ENCODE results near the gene ARPC1A.
"Not testable (repeated sequence)": the region's sequence is repeated elsewhere in the genome, so short reads cannot be mapped to it uniquely, and the experiment has no call there.

The ARPC1A gene

DNA sequence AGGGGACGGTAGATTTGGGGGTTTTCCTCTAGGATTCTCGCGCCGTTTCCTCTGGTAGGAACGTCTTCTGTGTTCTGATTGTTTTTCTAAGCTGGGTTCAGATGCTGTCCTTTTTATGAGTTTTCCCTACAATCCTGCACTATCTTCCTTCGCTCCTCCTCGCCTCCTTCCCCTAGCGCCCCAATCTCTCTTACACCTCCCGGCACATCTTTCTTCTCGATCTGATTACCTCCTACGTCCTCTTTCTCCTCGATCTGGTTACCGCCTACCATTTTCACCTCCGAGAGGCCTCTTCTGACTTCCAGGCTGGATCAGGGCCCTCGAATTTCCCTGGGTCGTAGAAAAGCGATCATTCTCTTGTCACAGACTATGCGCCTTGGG, 83.5 kb downstream of the ARPC1A start:
- no peak for TF ChIP-seq POLR2A (IDR thresholded peaks at IDR 0.05; ENCODE audit: low read depth, low read length)
- DNase-seq (ENCODE audit: insufficient read length, low spot score): no peak
- no peak for FAIRE-seq

DNA sequence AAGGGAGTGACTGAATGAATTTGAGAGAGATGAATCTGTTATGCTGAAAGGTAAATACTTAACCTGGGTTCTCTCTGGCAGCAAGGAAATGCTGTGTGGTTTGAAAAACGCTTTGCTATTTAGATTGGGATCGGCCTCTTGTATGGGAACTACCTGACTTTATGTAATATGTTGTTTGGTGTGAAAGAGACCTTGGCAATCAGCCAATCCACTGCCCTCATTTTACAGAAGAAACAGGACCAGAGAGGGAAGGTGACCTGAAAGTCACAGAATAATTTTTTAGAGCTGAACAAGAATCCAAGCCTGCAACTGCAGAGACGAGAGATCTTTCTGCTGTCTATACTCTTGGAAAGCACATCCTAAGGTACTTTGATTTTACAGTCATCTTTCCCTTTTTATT, 84.1 kb downstream of the ARPC1A start:
- FAIRE-seq (no peak), DNase-seq (ENCODE audit: insufficient read length, low spot score) (no peak)
- TF ChIP-seq POLR2A (IDR thresholded peaks at IDR 0.05; ENCODE audit: low read depth, low read length): no peak

DNA sequence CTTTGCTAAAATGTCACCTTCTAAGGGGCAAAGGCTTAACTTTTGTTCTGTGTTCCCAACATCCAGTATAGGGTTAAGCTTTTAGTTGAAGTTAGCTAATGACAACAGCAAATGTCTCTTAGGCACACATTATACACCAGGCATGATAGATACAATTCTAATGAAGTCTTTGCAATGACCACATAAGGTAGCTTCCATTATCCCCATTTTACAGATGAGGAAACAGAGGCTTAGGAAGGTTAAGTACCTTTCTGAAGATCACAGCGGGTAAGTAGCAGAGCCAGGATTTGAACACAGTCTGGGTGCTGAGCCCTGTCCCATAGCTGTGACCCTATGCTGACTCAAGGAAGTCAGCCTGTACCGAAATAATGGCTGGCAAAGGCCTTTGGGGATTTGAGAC, 84.9 kb downstream of the ARPC1A start:
- TF ChIP-seq POLR2A (IDR thresholded peaks at IDR 0.05; ENCODE audit: low read depth, low read length): no peak
- no peak for FAIRE-seq

DNA sequence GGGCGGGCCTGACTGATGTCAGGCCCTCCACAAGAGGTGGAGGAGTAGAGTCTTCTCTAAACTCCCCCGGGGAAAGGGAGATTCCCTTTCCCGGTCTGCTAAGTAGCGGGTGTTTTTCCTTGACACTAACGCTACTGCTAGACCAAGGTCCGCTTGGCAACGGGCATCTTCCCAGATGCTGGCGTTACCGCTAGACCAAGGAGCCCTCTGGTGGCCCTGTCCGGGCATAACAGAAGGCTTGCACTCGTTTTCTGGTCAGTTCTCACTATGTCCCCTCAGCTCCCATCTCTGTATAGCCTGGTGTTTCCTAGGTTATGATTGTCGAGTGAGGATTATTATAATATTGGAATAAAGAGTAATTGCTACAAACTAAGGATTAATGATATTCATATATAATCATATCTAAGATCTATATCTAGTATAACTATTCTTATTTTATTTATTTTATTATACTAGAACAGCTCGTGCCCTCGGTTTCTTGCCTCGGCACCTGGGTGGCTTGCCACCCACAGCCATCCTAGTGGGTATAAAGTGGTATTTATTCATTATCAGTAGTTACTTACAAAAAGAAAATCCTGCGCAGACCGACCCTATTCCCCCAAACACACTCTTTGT, 89.9 kb downstream of the ARPC1A start:
- FAIRE-seq; DNase-seq (ENCODE audit: insufficient read length, low spot score): not testable (repeated sequence)

More for the DNA sequence above, 84.9 kb downstream of the ARPC1A start:
- no peak for DNase-seq (ENCODE audit: insufficient read length, low spot score)

Data from H54 (cell line).